NT2/D1 (cell line): ENCODE data around the gene DPP3.

Experiments
- DNase-seq: peaks from one replicate; pipeline ENCODE4 v3.0.0-alpha.2; 2011; ENCODE audit warnings: low read depth, low spot score
- H3K27me3 ChIP-seq: 2 replicates; pipeline ENCODE4 v1.6.0; 2011; ENCODE audit warnings: mild to moderate bottlenecking; ENCODE audit not compliant: insufficient read length, insufficient read depth
- H3K36me3 ChIP-seq: 2 replicates; pipeline ENCODE4 v1.6.1; 2011; ENCODE audit warnings: mild to moderate bottlenecking, low read length, mixed read lengths; ENCODE audit not compliant: insufficient read depth, insufficient read length
- H3K4me1 ChIP-seq: 2 replicates; pipeline ENCODE4 v1.5.1; 2011; ENCODE audit not compliant: insufficient read depth, insufficient read length
- H3K4me3 ChIP-seq: 2 replicates; pipeline ENCODE4 v1.5.1; 2011; ENCODE audit warnings: low read depth; ENCODE audit not compliant: insufficient read length
- H3K9ac ChIP-seq: 2 replicates; pipeline ENCODE4 v1.6.0; 2011; ENCODE audit warnings: low read depth; ENCODE audit not compliant: insufficient read length
- H3K9me3 ChIP-seq: 2 replicates; pipeline ENCODE4 v1.5.1; 2011; ENCODE audit warnings: mild to moderate bottlenecking, low read length; ENCODE audit not compliant: insufficient read depth
- SUZ12 ChIP-seq: IDR thresholded peaks from 2 replicates; pipeline ENCODE4 v1.6.1; 2011; ENCODE audit not compliant: insufficient read length, insufficient read depth; ENCODE audit errors: extremely low read depth
- YY1 ChIP-seq: IDR thresholded peaks from 2 replicates; pipeline ENCODE4 v1.6.1; 2011; ENCODE audit not compliant: insufficient read length, insufficient read depth
- ZNF274 ChIP-seq: IDR thresholded peaks from 2 replicates; pipeline ENCODE4 v1.6.1; 2011; ENCODE audit warnings: mild to moderate bottlenecking, low read depth, low read length

Gene DPP3

GRCh38 chr11:66548041-66548440, 67.8 kb downstream of the DPP3 start:
- no peaks in the 10 kb centered on the region for H3K9me3 ChIP-seq
- DNase-seq, result no peak

GRCh38 chr11:66548774-66549630, 68.8 kb downstream of the DPP3 start:
- H3K9ac ChIP-seq, result no peak overlapping the region
- TF ChIP-seq YY1 (no peak), SUZ12 (no peak), ZNF274 (no peak)

More at GRCh38 chr11:66548041-66548440, 67.8 kb downstream of the DPP3 start:
- Histone ChIP-seq H3K27me3 (no peaks in the 10 kb centered on the region), H3K9ac (no peak overlapping the region), H3K36me3 (peaks cover under 1% of the 10 kb centered on the region), H3K4me1 (peaks cover 11% of the 10 kb centered on the region), H3K4me3 (no peak overlapping the region)
- TF ChIP-seq YY1 (no peak), SUZ12 (no peak), ZNF274 (no peak)

GRCh38 chr11:66549696-66550095, 69.5 kb downstream of the DPP3 start:
- Histone ChIP-seq H3K27me3 (no peaks in the 10 kb centered on the region), H3K36me3 (no peaks in the 10 kb centered on the region), H3K4me3 (no peak overlapping the region), H3K4me1 (peaks cover 7% of the 10 kb centered on the region), H3K9me3 (no peaks in the 10 kb centered on the region), H3K9ac (no peak overlapping the region)
- no peak for DNase-seq
- TF ChIP-seq ZNF274 (no peak), YY1 (no peak), SUZ12 (no peak)

More at GRCh38 chr11:66548774-66549630, 68.8 kb downstream of the DPP3 start:
- Histone ChIP-seq H3K4me3 (no peak overlapping the region), H3K27me3 (no peaks in the 10 kb centered on the region), H3K36me3 (no peaks in the 10 kb centered on the region), H3K4me1 (peaks cover 7% of the 10 kb centered on the region), H3K9me3 (no peaks in the 10 kb centered on the region)
- DNase-seq, result no peak

GRCh38 chr11:66550887-66551286, 70.7 kb downstream of the DPP3 start:
- DNase-seq, result no peak
- Histone ChIP-seq H3K36me3 (no peaks in the 10 kb centered on the region), H3K9me3 (no peaks in the 10 kb centered on the region), H3K27me3 (no peaks in the 10 kb centered on the region), H3K9ac (no peak overlapping the region), H3K4me1 (peaks cover 7% of the 10 kb centered on the region), H3K4me3 (no peak overlapping the region)
- TF ChIP-seq ZNF274 (no peak), SUZ12 (no peak), YY1 (no peak)

- TF ChIP-seq YY1 (no peak), SUZ12 (no peak), ZNF274 (no peak)
- H3K36me3 ChIP-seq, result no peaks in the 10 kb centered on the region
- peaks cover 9% of the 10 kb centered on the region for H3K4me1 ChIP-seq
- H3K9me3 ChIP-seq, result no peaks in the 10 kb centered on the region
- no peak overlapping the region for H3K4me3 ChIP-seq
- DNase-seq, result no peak
- H3K9ac ChIP-seq, result no peak overlapping the region
- H3K27me3 ChIP-seq, result no peaks in the 10 kb centered on the region
These were observed 74.4 kb downstream of the DPP3 start for GRCh38 chr11:66554602-66555001.

GRCh38 chr11:66555416-66555815, 75.2 kb downstream of the DPP3 start:
- no peaks in the 10 kb centered on the region for H3K27me3 ChIP-seq
- no peaks in the 10 kb centered on the region for H3K9me3 ChIP-seq
- H3K4me1 ChIP-seq, result peaks cover 9% of the 10 kb centered on the region
- no peak for TF ChIP-seq YY1
- TF ChIP-seq SUZ12, result no peak
- TF ChIP-seq ZNF274, result no peak
- H3K9ac ChIP-seq, result no peak overlapping the region
- no peaks in the 10 kb centered on the region for H3K36me3 ChIP-seq
- DNase-seq, result no peak
- H3K4me3 ChIP-seq, result no peak overlapping the region

GRCh38 chr11:66556086-66556485, 75.9 kb downstream of the DPP3 start:
- TF ChIP-seq SUZ12, result no peak
- Histone ChIP-seq H3K9me3 (no peaks in the 10 kb centered on the region), H3K36me3 (no peaks in the 10 kb centered on the region), H3K4me3 (no peak overlapping the region), H3K4me1 (peaks cover 8% of the 10 kb centered on the region), H3K9ac (no peak overlapping the region), H3K27me3 (no peaks in the 10 kb centered on the region)
- DNase-seq, result no peak
